ENCODE data around the gene ADIPOR2. TPM values are rescaled to one million over a fixed set of nuclear protein-coding genes. Genes with fewer than 3 reads are reported as not detected.

ADIPOR2 gene
- total RNA-seq, 1 experiment from 2014 or later, result 26.5 TPM

GRCh38 chr12:1779783-1780182, 88.9 kb downstream of the ADIPOR2 start:
- peaks cover 17% of the 10 kb centered on the region; the same call in 1 of the 2 replicates for H3K36me3 ChIP-seq (ENCODE audit: low read depth, low read length)
- H3K9ac ChIP-seq (ENCODE audit: low read length), result no peak overlapping the region
- H4K20me1 ChIP-seq (ENCODE audit: low read length), result no peaks in the 10 kb centered on the region
- TF ChIP-seq EZH2phosphoT487 (IDR thresholded peaks at IDR 0.05; ENCODE audit: borderline replicate concordance, low read length) (no peak), CTCF (conservative IDR thresholded peaks at IDR 0.05; ENCODE audit: low read depth, low read length) (no peak), EZH2 (IDR thresholded peaks at IDR 0.05; ENCODE audit: low read length, unreplicated experiment) (no peak)
- no peak overlapping the region for H3K4me3 ChIP-seq (ENCODE audit: low read length)
- ChIA-PET CTCF (no interaction called here), POLR2A (ENCODE audit: unreplicated experiment) (no interaction called here)
- no peak overlapping the region for H2AFZ ChIP-seq (ENCODE audit: low read length)
- no peak overlapping the region for H3K4me2 ChIP-seq (ENCODE audit: low read length)
- H3F3A ChIP-seq (ENCODE audit: low read length, unreplicated experiment), result no peaks in the 10 kb centered on the region
- no peaks in the 10 kb centered on the region for H3K9me3 ChIP-seq (ENCODE audit: low read length)
- H3K9me2 ChIP-seq (replicated peaks; ENCODE audit: low read length), result no peaks in the 10 kb centered on the region
- ATAC-seq (no peak), DNase-seq (no peak)
- BruUV-seq (replicated peaks), result no TSS peak
- H3K79me2 ChIP-seq (ENCODE audit: low read length), result no peaks in the 10 kb centered on the region
- intact Hi-C loops (cut with micrococcal nuclease), result no loop called here
- H3K27ac ChIP-seq (ENCODE audit: low read length), result no peak overlapping the region
- H3K27me3 ChIP-seq (ENCODE audit: low read length), result no peaks in the 10 kb centered on the region
- peaks cover 30% of the 10 kb centered on the region for H3K4me1 ChIP-seq (ENCODE audit: insufficient read depth, low read length)

- intact Hi-C loops (cut with micrococcal nuclease), result no loop called here
- CTCF ChIA-PET, result no interaction called here
These were observed 90.9 kb downstream of the ADIPOR2 start for GRCh38 chr12:1781772-1782171.

More at GRCh38 chr12:1781772-1782171, 90.9 kb downstream of the ADIPOR2 start:
- TF ChIP-seq CTCF (conservative IDR thresholded peaks at IDR 0.05; ENCODE audit: low read depth, low read length) (no peak), EZH2 (IDR thresholded peaks at IDR 0.05; ENCODE audit: low read length, unreplicated experiment) (no peak), EZH2phosphoT487 (IDR thresholded peaks at IDR 0.05; ENCODE audit: borderline replicate concordance, low read length) (no peak)
- BruUV-seq (replicated peaks), result no TSS peak
- no peak for ATAC-seq
- H3K9ac ChIP-seq (ENCODE audit: low read length), result no peak overlapping the region
- H3K4me2 ChIP-seq (ENCODE audit: low read length), result no peak overlapping the region
- POLR2A ChIA-PET (ENCODE audit: unreplicated experiment), result no interaction called here
- DNase-seq, result no peak
- H3K36me3 ChIP-seq (ENCODE audit: low read depth, low read length), result peaks cover 21% of the 10 kb centered on the region; the same call in 1 of the 2 replicates
- H2AFZ ChIP-seq (ENCODE audit: low read length), result no peak overlapping the region
- no peak overlapping the region for H3K4me3 ChIP-seq (ENCODE audit: low read length)
- no peak overlapping the region for H3K27ac ChIP-seq (ENCODE audit: low read length)
- H3K79me2 ChIP-seq (ENCODE audit: low read length), result no peaks in the 10 kb centered on the region
- no peaks in the 10 kb centered on the region for H3F3A ChIP-seq (ENCODE audit: low read length, unreplicated experiment)
- no peaks in the 10 kb centered on the region for H3K9me2 ChIP-seq (replicated peaks; ENCODE audit: low read length)
- no peaks in the 10 kb centered on the region for H4K20me1 ChIP-seq (ENCODE audit: low read length)
- peaks cover 13% of the 10 kb centered on the region for H3K4me1 ChIP-seq (ENCODE audit: insufficient read depth, low read length)
- H3K9me3 ChIP-seq (ENCODE audit: low read length), result no peaks in the 10 kb centered on the region
- H3K27me3 ChIP-seq (ENCODE audit: low read length), result no peaks in the 10 kb centered on the region

Measured in PC-3 (cell line).